NCI-H510A treated with DMSO at 0.1 percent for 48 hours (cell line): ENCODE measurements around the gene PRKCD.

Experiments
- DNase-seq: peaks from one replicate; lab custom pipeline; 2025; lab: John Stamatoyannopoulos, UW

Gene PRKCD

GRCh38 chr3:53155760-53156159 lies 5.2 kb upstream of the PRKCD start:
- peak; percentile 83 for DNase-seq

GRCh38 chr3:53156368-53156834 lies 4.6 kb upstream of the PRKCD start:
- peak; percentile 40 for DNase-seq

- no peak for DNase-seq
These were observed 2.9 kb upstream of the PRKCD start for GRCh38 chr3:53157974-53158580.

- no peak for DNase-seq
These were observed 2.2 kb upstream of the PRKCD start for GRCh38 chr3:53158765-53159155.

GRCh38 chr3:53159156-53160060 lies 1.6 kb upstream of the PRKCD start:
- DNase-seq, result peak; percentile 57

GRCh38 chr3:53160061-53160659 lies 849 bp upstream of the PRKCD start:
- no peak for DNase-seq

GRCh38 chr3:53161450-53161819 lies 426 bp downstream of the PRKCD start:
- DNase-seq, result no peak

- DNase-seq, result no peak
These were observed 1.0 kb downstream of the PRKCD start for GRCh38 chr3:53161820-53162671.

- no peak for DNase-seq
These were observed 1.8 kb downstream of the PRKCD start for GRCh38 chr3:53162672-53163443.

GRCh38 chr3:53163444-53164387 lies 2.7 kb downstream of the PRKCD start:
- DNase-seq, result no peak

GRCh38 chr3:53164911-53165310 lies 3.9 kb downstream of the PRKCD start:
- DNase-seq, result no peak

- no peak for DNase-seq
These were observed 5.2 kb downstream of the PRKCD start for GRCh38 chr3:53166206-53166605.

GRCh38 chr3:53166781-53167291 lies 5.8 kb downstream of the PRKCD start:
- no peak for DNase-seq

- DNase-seq, result no peak
These were observed 6.6 kb downstream of the PRKCD start for GRCh38 chr3:53167418-53168174.

- no peak for DNase-seq
These were observed 7.3 kb downstream of the PRKCD start for GRCh38 chr3:53168175-53168923.

- DNase-seq, result peak; percentile 59
These were observed 8.2 kb downstream of the PRKCD start for GRCh38 chr3:53169045-53169831.

GRCh38 chr3:53169832-53170324 lies 8.9 kb downstream of the PRKCD start:
- no peak for DNase-seq
